GM23338 (cell line): ENCODE results near the gene ALMS1.
"Not testable (repeated sequence)": the region's sequence is repeated elsewhere in the genome, so short reads cannot be mapped to it uniquely, and the experiment has no call there.

Experiments used
- CREB1 ChIP-seq: fragments of 250-450 bp; sonication (Bioruptor Pico); IDR thresholded peaks from 2 replicates; pipeline ENCODE4 v1.5.0; 2020; ENCODE audit warnings: low read depth, mild to moderate bottlenecking, moderate library complexity
- EZH2 ChIP-seq: fragments of 200-600 bp; sonication (generic); IDR thresholded peaks from one replicate; pipeline ENCODE4 v1.8.0; 2017; ENCODE audit warnings: antibody characterized with exemption, mild to moderate bottlenecking, low read depth; ENCODE audit not compliant: unreplicated experiment
- EZH2phosphoT487 ChIP-seq: fragments of 200-600 bp; sonication (generic); IDR thresholded peaks from one replicate; pipeline ENCODE4 v1.8.1; 2018; ENCODE audit warnings: antibody characterized with exemption; ENCODE audit not compliant: unreplicated experiment
- JUNB ChIP-seq: IDR thresholded peaks from one replicate; pipeline ENCODE4 v1.6.1; 2016; ENCODE audit warnings: antibody characterized with exemption; ENCODE audit not compliant: unreplicated experiment
- NANOG ChIP-seq: IDR thresholded peaks from 2 replicates; pipeline ENCODE4 v1.6.1; 2016; ENCODE audit warnings: antibody characterized with exemption, borderline replicate concordance
- POLR2AphosphoS5 ChIP-seq: IDR thresholded peaks from 2 replicates; pipeline ENCODE4 v1.6.1; 2016; ENCODE audit warnings: antibody characterized with exemption, low read depth
- STAT1 ChIP-seq: IDR thresholded peaks from one replicate; pipeline ENCODE4 v1.6.1; 2016; ENCODE audit warnings: antibody characterized with exemption; ENCODE audit not compliant: unreplicated experiment
- ZNF114 ChIP-seq: fragments of 250-450 bp; sonication (Bioruptor Pico); IDR thresholded peaks from 2 replicates; pipeline ENCODE4 v1.5.0; 2020; ENCODE audit warnings: mild to moderate bottlenecking, moderate library complexity
- ZNF331 ChIP-seq: fragments of 250-450 bp; sonication (Bioruptor Pico); IDR thresholded peaks from 2 replicates; pipeline ENCODE4 v1.5.0; 2020; ENCODE audit warnings: low read depth, mild to moderate bottlenecking, moderate library complexity
- TF ChIP-seq, protein P1 (sequence below), 2 experiments: fragments of 200-600 bp in 1 of 2; sonication (generic) in 1 of 2; conservative IDR thresholded peaks; 2 replicates each; pipeline versions ENCODE4 v1.5.1 to v1.6.1; 2016 to 2017; ENCODE audit warnings: antibody characterized with exemption in 2 of 2, low read depth in 2 of 2, mild to moderate bottlenecking in 2 of 2, moderate library complexity in 1 of 2
- TF ChIP-seq, protein P2 (sequence below): IDR thresholded peaks from one replicate; pipeline ENCODE4 v1.6.1; 2018; ENCODE audit warnings: antibody characterized with exemption; ENCODE audit not compliant: unreplicated experiment
- TF ChIP-seq, protein P3 (sequence below): fragments of 250-450 bp; sonication (Bioruptor Pico); IDR thresholded peaks from 2 replicates; pipeline ENCODE4 v1.5.0; 2020; ENCODE audit warnings: mild to moderate bottlenecking, moderate library complexity
- TF ChIP-seq, protein P4 (sequence below): IDR thresholded peaks from 2 replicates; pipeline ENCODE4 v1.6.1; 2016; ENCODE audit warnings: antibody characterized with exemption

DNA sequence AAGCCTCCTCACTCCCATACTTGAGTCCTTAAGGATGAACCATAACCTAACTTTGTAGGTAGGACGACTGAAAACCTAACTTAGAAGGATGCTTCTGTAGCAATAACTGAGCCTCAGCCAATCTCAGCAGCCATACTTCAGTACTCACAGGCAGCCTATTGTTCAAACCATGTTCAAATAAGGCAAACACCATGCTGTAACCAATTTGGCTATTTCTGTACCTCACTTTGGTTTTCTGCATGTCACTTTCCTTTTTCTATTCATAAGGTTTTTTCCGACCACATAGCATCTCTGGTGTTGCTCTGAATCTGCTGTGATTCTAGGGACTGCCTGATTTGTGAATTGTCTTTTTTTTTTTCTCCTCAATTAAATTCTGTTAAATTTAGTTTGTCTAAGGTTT lies 242.9 kb downstream of the ALMS1 start:
- TF ChIP-seq CREB1 (CRISPR knock-in tag); EZH2; JUNB; EZH2phosphoT487; POLR2AphosphoS5; ZNF114 (CRISPR knock-in tag); STAT1; ZNF331 (CRISPR knock-in tag); NANOG: not testable (repeated sequence)
- TF ChIP-seq, protein P1, sequence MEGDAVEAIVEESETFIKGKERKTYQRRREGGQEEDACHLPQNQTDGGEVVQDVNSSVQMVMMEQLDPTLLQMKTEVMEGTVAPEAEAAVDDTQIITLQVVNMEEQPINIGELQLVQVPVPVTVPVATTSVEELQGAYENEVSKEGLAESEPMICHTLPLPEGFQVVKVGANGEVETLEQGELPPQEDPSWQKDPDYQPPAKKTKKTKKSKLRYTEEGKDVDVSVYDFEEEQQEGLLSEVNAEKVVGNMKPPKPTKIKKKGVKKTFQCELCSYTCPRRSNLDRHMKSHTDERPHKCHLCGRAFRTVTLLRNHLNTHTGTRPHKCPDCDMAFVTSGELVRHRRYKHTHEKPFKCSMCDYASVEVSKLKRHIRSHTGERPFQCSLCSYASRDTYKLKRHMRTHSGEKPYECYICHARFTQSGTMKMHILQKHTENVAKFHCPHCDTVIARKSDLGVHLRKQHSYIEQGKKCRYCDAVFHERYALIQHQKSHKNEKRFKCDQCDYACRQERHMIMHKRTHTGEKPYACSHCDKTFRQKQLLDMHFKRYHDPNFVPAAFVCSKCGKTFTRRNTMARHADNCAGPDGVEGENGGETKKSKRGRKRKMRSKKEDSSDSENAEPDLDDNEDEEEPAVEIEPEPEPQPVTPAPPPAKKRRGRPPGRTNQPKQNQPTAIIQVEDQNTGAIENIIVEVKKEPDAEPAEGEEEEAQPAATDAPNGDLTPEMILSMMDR (conservative IDR thresholded peaks at IDR 0.05; ENCODE audit: low read depth in 2 of 2), result not testable (repeated sequence)
- TF ChIP-seq, protein P2, sequence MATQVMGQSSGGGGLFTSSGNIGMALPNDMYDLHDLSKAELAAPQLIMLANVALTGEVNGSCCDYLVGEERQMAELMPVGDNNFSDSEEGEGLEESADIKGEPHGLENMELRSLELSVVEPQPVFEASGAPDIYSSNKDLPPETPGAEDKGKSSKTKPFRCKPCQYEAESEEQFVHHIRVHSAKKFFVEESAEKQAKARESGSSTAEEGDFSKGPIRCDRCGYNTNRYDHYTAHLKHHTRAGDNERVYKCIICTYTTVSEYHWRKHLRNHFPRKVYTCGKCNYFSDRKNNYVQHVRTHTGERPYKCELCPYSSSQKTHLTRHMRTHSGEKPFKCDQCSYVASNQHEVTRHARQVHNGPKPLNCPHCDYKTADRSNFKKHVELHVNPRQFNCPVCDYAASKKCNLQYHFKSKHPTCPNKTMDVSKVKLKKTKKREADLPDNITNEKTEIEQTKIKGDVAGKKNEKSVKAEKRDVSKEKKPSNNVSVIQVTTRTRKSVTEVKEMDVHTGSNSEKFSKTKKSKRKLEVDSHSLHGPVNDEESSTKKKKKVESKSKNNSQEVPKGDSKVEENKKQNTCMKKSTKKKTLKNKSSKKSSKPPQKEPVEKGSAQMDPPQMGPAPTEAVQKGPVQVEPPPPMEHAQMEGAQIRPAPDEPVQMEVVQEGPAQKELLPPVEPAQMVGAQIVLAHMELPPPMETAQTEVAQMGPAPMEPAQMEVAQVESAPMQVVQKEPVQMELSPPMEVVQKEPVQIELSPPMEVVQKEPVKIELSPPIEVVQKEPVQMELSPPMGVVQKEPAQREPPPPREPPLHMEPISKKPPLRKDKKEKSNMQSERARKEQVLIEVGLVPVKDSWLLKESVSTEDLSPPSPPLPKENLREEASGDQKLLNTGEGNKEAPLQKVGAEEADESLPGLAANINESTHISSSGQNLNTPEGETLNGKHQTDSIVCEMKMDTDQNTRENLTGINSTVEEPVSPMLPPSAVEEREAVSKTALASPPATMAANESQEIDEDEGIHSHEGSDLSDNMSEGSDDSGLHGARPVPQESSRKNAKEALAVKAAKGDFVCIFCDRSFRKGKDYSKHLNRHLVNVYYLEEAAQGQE, result not testable (repeated sequence)
- TF ChIP-seq, protein P3, sequence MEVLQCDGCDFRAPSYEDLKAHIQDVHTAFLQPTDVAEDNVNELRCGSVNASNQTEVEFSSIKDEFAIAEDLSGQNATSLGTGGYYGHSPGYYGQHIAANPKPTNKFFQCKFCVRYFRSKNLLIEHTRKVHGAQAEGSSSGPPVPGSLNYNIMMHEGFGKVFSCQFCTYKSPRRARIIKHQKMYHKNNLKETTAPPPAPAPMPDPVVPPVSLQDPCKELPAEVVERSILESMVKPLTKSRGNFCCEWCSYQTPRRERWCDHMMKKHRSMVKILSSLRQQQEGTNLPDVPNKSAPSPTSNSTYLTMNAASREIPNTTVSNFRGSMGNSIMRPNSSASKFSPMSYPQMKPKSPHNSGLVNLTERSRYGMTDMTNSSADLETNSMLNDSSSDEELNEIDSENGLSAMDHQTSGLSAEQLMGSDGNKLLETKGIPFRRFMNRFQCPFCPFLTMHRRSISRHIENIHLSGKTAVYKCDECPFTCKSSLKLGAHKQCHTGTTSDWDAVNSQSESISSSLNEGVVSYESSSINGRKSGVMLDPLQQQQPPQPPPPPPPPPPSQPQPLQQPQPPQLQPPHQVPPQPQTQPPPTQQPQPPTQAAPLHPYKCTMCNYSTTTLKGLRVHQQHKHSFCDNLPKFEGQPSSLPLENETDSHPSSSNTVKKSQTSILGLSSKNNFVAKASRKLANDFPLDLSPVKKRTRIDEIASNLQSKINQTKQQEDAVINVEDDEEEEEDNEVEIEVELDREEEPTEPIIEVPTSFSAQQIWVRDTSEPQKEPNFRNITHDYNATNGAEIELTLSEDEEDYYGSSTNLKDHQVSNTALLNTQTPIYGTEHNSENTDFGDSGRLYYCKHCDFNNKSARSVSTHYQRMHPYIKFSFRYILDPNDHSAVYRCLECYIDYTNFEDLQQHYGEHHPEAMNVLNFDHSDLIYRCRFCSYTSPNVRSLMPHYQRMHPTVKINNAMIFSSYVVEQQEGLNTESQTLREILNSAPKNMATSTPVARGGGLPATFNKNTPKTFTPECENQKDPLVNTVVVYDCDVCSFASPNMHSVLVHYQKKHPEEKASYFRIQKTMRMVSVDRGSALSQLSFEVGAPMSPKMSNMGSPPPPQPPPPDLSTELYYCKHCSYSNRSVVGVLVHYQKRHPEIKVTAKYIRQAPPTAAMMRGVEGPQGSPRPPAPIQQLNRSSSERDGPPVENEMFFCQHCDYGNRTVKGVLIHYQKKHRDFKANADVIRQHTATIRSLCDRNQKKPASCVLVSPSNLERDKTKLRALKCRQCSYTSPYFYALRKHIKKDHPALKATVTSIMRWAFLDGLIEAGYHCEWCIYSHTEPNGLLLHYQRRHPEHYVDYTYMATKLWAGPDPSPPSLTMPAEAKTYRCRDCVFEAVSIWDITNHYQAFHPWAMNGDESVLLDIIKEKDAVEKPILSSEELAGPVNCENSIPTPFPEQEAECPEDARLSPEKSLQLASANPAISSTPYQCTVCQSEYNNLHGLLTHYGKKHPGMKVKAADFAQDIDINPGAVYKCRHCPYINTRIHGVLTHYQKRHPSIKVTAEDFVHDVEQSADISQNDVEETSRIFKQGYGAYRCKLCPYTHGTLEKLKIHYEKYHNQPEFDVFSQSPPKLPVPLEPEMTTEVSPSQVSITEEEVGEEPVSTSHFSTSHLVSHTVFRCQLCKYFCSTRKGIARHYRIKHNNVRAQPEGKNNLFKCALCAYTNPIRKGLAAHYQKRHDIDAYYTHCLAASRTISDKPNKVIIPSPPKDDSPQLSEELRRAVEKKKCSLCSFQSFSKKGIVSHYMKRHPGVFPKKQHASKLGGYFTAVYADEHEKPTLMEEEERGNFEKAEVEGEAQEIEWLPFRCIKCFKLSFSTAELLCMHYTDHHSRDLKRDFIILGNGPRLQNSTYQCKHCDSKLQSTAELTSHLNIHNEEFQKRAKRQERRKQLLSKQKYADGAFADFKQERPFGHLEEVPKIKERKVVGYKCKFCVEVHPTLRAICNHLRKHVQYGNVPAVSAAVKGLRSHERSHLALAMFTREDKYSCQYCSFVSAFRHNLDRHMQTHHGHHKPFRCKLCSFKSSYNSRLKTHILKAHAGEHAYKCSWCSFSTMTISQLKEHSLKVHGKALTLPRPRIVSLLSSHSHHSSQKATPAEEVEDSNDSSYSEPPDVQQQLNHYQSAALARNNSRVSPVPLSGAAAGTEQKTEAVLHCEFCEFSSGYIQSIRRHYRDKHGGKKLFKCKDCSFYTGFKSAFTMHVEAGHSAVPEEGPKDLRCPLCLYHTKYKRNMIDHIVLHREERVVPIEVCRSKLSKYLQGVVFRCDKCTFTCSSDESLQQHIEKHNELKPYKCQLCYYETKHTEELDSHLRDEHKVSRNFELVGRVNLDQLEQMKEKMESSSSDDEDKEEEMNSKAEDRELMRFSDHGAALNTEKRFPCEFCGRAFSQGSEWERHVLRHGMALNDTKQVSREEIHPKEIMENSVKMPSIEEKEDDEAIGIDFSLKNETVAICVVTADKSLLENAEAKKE (CRISPR knock-in tag), result not testable (repeated sequence)
- TF ChIP-seq, protein P4, sequence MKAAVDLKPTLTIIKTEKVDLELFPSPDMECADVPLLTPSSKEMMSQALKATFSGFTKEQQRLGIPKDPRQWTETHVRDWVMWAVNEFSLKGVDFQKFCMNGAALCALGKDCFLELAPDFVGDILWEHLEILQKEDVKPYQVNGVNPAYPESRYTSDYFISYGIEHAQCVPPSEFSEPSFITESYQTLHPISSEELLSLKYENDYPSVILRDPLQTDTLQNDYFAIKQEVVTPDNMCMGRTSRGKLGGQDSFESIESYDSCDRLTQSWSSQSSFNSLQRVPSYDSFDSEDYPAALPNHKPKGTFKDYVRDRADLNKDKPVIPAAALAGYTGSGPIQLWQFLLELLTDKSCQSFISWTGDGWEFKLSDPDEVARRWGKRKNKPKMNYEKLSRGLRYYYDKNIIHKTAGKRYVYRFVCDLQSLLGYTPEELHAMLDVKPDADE, result not testable (repeated sequence)
